GM18517 (cell line): ENCODE measurements around the gene STIM1.
A peak's percentile ranks its signal among the peaks of the same experiment; 100 is the strongest.
"Not testable (repeated sequence)": the region's sequence is repeated elsewhere in the genome, so short reads cannot be mapped to it uniquely, and the experiment has no call there.

Source experiments
- ATAC-seq: cut with Tn5 transposase; IDR thresholded peaks from one replicate; pipeline ENCODE4 v1.9.1; 2021; ENCODE audit warnings: mild to moderate bottlenecking, moderate library complexity; ENCODE audit not compliant: unreplicated experiment

STIM1 gene

GRCh38 chr11:3879967-3880542 lies 24.6 kb downstream of the STIM1 start:
- peak; percentile 49 for ATAC-seq

- peak; percentile 38 for ATAC-seq
Measured at GRCh38 chr11:3880724-3881123, 25.3 kb downstream of the STIM1 start.

- no peak for ATAC-seq
Measured at GRCh38 chr11:3882655-3883054, 27.2 kb downstream of the STIM1 start.

GRCh38 chr11:3885855-3886254 lies 30.4 kb downstream of the STIM1 start:
- ATAC-seq = no peak

- no peak for ATAC-seq
Measured at GRCh38 chr11:3886985-3887384, 31.5 kb downstream of the STIM1 start.

- ATAC-seq = no peak
Measured at GRCh38 chr11:3888876-3889275, 33.4 kb downstream of the STIM1 start.

- ATAC-seq = no peak
Measured at GRCh38 chr11:3890014-3890413, 34.5 kb downstream of the STIM1 start.

- ATAC-seq = no peak
Measured at GRCh38 chr11:3890806-3891205, 35.3 kb downstream of the STIM1 start.

- ATAC-seq = no peak
Measured at GRCh38 chr11:3891751-3892150, 36.3 kb downstream of the STIM1 start.

- ATAC-seq = no peak
Measured at GRCh38 chr11:3892156-3892555, 36.7 kb downstream of the STIM1 start.

GRCh38 chr11:3893311-3893710 lies 37.8 kb downstream of the STIM1 start:
- peak; percentile 32 for ATAC-seq

- ATAC-seq = peak; percentile 93
Measured at GRCh38 chr11:3894128-3894731, 38.8 kb downstream of the STIM1 start.

- no peak for ATAC-seq
Measured at GRCh38 chr11:3896644-3897043, 41.2 kb downstream of the STIM1 start.

GRCh38 chr11:3900230-3900629 lies 44.8 kb downstream of the STIM1 start:
- not testable (repeated sequence) for ATAC-seq

- no peak for ATAC-seq
Measured at GRCh38 chr11:3901249-3902025, 46.0 kb downstream of the STIM1 start.

- no peak for ATAC-seq
Measured at GRCh38 chr11:3902441-3902840, 47.0 kb downstream of the STIM1 start.

- ATAC-seq = no peak
Measured at GRCh38 chr11:3903207-3903896, 47.9 kb downstream of the STIM1 start.

GRCh38 chr11:3904228-3904627 lies 48.8 kb downstream of the STIM1 start:
- no peak for ATAC-seq

- ATAC-seq = peak; percentile 65
Measured at GRCh38 chr11:3905080-3905953, 49.9 kb downstream of the STIM1 start.

GRCh38 chr11:3906166-3906565 lies 50.7 kb downstream of the STIM1 start:
- no peak for ATAC-seq

GRCh38 chr11:3907590-3907989 lies 52.1 kb downstream of the STIM1 start:
- ATAC-seq = no peak
